Fibroblast of peridontal ligament (primary cell): ENCODE measurements around the gene ABI3BP.

Experiments
- DNase-seq: peaks from one replicate; pipeline ENCODE4 v3.0.0-alpha.2; 2010; ENCODE audit errors: extremely low read depth

ABI3BP gene

DNA sequence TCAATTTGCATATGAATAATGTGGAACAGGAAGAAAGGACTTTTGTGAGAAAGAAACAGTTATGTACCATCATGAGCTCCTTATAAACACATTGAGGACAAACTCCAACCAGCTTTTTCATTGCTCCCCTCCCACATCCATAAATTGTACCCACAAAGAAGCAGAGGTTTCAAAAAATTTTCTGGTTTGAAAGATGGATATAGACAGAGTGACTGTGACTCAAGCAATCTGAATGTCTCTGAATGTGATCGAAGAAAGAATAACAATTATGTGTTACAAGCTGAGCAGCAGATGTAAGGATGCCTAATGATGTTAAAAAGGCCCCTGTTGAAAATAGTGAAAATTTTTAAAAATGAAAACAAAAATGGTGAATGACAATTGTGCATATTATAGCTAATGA is 156.6 kb downstream of the ABI3BP start:
- no peak for DNase-seq

DNA sequence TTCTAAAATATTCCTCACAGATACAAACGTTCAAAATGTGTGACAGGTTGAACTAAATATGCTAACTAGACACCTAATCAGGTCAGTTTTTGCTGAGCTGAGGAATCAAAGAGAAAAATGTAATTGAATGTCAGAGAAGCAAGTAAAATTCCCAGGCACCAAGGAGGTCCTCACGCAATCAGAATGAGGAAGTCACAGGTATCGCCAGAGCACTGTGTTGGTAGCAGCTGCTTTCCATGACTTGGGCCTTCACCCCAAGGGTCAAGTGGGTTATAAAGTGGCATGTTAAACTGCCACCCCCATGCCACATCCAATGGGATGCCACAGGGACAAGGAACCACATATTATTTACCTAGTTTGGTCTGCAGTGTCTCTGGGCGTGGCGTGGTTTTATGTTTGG is 158.9 kb downstream of the ABI3BP start:
- DNase-seq, result no peak

DNA sequence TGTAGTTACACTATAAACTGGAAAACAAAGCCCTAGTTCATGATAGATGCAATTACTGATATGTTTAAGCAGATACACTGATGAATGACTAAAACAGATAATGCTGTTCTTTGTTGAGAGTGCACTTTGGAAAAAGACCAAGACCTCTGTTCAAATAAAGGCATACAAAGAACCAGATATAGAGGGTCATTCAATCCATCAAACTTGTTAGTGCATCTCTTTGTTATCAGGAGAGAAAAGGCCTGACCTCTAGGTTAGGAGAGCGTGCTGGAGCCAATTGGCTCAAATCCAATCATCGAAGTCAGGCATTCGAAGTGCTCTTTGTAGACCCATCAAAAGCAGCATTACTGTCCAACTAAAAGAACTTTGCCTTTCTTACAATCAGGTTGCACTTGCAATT is 159.7 kb downstream of the ABI3BP start:
- DNase-seq, result no peak

DNA sequence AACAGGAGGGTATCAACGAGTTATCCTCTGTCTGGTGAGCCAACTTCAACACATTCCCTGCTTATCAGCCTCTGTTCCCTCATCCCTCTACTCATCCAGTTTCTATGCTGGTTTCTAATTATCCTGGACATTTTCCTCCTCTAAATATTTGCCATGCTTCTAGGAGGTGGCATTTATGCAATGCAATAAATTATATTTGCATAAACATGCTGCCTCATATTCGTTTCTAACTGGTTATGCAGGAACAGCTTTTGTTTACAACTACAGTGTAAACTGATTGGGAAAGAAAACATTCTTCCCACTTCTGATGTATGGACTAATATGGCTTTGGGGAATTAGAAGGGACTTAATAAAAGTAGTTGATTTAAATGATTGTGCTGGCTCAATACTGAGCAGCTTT is 161.6 kb downstream of the ABI3BP start:
- DNase-seq, result no peak

DNA sequence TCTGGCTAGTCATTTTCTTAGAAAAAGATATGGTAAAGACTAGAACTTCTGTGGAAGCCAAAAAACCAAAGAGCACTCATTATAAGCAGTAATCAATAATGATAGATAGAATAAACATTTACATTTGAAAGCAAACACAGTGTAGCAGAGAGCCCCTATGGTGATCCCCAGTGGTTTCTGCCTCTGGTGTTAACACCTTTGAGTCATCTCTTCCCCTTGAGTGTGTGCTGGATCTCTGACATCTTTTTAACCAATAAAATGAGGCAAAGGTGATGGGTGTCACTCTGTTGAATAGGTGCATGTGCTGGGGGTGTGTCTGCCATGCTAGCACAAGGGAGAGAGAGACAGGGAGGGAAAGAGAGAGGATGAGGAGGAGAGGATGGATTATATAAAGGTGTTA is 162.3 kb downstream of the ABI3BP start:
- DNase-seq, result no peak

DNA sequence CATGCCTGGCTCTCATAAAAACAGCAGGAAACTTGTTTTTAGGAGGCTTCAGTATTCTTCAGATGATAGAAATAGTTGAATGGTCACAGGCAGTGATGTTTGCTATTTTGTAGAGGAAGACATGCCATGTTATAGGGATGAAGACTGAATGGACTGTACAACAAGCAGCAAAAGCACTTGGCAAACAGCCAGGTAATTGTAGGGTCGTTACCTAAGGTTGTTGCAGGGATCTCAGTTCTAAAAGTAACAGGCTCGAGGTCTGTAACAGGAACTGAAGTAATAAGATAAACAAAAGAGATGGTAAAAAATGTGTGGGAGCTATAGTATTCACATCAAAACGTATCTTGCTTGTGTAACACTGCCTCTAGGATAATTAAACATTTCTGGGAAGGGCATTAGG is 167.6 kb downstream of the ABI3BP start:
- DNase-seq, result no peak

DNA sequence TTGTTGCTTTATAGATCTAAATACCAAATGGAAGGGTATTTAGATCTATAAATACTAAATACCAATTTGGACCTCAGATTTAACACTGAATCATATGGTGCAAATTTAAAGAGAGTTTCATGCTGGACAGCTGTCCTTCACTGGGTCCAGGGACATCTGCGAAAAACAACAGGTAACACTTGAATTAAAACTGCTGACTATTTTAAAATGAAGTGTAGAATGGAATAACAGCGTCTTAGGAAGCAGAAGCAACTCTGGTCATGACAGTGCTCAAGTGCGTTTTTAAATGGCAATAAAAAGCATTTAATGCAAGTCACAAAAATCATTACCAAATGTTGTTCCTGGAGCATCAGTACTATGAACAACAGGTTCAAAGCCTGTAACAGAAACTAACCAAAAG is 177.6 kb downstream of the ABI3BP start:
- no peak for DNase-seq

DNA sequence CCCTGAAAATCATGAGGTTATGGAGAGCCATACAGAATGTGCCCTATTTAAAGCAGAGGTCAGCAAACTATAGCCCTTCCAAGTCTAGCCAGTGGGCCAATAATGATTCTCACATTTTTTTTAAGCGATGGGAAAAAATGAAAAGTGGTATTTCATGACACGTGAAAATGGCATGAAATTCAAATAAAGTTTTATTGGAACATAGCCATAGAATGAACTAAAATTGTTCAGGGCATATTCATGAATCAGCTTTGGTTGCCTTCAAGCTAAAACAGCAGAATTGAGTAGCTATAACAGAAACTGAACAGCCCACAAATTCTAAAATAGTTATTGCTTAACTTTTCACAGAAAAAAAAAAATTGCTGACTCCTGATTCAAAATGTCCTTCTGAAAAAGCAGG is 179.4 kb downstream of the ABI3BP start:
- peak; percentile 55 for DNase-seq

DNA sequence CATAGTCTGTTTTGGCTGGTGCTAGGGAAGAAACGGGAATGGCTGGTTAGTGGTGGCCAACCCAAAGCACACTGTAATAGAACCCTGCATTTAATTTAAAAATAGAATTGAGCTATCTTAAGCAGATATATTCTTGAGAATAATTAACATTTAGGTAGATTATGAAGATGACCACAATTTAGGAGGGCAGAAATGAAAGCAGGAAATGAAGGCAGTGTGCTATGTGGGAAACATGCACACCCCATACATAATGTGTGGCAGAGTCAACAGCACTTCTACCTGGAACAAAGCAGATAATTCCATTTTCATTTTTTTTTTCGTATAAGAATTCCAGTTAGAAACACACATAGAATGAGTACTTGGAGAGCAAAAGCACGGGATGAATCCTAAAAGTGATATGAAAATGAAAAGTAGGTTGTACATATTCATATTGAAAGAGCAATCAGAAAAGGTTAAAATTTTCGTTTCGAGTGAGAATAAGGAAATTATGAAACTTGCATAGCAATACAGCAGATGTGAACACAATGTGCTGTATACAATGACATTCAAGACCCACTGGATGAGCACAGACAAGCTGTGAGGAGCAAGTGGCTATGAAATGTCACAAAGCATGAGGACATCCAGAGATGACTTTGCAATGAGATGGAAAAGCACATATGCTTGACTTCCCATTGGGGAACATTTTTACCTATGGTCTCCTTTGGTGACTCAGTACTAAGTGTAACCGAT is 181.3 kb downstream of the ABI3BP start:
- DNase-seq, result no peak

DNA sequence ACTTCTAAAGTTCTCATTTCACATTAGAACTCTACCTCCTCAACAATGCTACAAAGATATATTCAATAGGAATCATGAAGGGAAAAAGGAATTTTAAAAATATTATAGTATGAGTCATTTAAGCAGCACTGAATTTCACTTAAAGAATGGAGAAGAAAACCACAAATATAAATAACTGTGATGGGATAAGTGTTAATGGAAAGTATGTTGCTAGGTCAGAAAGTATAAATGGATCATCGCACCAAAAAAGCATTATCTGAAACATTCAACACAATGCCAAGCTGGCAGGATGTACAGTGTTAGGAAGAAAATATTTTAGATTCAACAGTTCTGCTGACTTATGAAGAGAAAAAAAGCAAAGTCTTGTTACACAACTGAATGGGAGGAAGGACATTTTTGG is 182.6 kb downstream of the ABI3BP start:
- peak; percentile 93 for DNase-seq

DNA sequence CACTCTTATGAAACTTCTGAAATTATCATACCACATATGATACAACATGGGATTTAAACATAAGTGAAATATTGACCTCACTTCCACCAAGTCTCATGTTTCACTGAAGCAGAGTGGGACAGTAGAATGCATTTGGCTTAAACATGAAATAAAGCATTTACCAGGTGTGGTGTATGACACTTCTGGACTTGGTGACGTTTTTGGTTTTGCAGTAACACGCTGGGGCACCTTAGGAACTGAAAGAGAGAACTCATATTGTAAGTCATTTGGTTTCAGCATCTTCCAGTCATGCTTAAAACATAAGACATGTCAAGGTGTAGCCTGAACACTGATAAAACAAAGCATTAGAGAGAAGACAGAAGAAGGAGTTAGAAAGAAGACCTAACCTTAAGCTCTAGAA is 188.6 kb downstream of the ABI3BP start:
- DNase-seq, result no peak

DNA sequence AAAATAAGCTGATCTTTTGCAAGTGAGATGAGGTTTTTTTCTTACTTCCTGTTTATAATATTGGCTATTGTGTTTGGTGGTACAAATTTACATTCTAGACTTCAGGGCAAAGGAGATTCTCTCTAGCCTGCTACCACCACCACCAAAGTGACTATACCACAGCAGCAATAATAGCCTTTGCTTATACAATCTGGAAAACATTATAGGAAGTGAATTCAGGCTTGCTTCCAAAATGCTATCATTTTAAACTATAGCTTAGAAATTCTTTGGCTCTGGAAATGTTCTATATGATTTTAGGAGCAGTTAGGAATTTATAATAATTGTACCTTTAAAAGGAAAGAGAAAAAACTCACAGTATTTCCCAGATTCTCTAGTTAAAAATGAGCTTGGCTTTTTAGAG is 189.5 kb downstream of the ABI3BP start:
- DNase-seq, result no peak

DNA sequence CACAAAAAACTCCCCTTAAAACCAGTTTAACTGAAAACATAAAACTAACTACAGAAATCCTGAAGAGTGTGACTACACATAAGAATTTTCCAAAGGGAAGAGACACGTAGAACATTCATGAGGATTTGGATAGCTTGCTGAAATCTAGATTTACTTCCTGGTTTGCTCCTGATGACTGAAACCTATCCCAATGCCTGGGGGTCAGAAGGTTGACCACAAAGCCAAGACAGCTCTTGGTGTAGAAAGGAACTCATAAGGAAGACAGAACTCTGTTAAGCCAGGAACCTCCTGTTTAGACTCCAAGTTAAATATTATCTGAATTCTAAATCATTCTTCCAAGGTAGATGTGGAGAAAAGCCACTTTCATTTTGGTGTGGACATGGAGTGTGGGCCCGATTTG is 191.1 kb downstream of the ABI3BP start:
- DNase-seq, result peak; percentile 31

DNA sequence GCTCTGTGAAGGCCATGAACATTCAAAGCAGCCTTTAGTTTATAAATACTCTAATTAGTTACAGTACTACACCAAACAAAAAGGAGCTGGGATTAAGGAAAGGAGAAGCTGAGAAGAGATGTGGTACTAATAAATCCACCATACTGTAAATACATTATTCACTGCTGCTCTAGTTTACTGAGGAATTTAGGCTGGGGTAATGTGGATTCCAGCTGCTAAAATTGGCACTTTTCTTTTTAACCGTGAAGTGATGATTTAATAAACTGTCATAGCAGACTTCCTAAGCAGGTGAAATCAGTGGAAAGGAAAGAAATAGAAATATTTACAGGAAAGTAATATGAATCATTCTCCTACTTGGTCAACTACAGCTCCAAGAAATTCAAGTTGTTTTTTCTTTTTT is 195.2 kb downstream of the ABI3BP start:
- peak; percentile 43 for DNase-seq

DNA sequence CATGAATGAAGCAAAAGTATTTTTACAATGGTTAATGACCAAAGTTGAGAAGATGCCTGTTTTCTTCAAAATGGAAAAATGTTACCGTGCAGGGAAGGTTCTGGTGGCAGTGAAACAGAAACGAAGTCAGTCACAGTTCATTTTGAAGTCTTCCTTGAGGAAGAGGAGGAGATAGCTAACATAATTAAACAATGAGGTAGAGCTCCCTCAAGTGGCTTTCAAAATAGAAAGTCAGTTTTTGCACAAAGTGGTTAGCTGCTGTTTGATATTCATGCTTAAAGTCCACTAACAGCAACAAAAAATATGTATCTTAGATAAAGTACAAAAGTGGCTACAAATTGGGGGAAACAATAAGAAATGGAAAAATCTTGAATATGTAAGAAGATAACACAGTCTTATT is 196.7 kb downstream of the ABI3BP start:
- DNase-seq, result peak; percentile 56

DNA sequence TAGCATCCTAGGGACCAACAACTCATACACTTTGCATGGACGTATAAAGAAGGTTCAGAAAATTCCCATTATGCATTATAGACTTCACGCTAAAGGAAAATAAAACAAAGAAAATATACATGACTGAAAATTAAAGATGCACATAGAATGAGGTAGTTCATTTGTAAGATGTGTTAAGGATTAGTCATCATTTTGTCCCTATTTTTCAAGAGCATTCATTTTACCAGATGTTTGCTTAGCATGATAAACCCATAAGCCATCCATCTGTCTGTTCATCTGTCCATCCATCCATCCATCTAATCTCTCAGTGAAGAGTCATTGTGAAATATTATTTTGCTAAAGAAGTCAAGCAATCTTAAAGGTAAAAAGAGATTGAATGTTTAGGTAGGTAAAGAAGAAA is 203.6 kb downstream of the ABI3BP start:
- DNase-seq, result no peak

DNA sequence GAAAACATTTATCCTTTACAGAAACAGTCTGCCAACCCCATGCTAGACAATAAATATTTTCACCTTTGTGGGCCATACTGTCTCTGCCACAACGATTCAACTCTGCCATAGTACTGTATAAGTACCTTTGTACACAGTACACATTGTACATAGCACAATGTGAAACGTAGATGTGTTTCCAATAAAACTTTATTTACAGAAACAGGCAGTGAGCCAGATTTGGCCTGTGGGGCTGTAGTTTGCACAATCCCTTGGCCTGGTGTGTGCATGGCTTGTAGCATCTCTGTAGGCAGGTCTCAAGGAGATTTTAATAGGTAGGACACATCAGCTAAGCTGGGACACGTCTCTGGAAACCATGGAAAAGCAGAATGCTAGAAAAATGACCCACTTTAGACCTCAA is 209.6 kb downstream of the ABI3BP start:
- DNase-seq, result no peak

DNA sequence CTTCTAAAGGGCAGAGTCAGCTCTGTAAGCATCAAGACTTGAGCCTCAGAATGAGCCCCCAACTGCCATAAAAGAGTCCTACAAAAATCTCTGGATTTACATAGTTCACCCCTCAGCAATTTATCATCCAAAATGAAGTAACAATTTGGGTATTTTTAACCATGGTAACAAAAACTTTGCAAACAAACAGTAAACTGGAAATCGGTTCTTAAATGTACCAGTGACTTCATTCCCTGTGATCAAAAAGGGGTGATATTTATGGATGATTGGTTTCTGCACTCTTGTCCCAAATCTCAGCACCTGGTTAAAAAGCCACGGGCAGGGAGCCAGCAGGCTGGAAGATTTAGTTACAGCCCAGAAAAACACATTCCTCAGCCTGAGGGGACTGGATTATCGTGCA is 210.3 kb downstream of the ABI3BP start:
- peak; percentile 61 for DNase-seq

DNA sequence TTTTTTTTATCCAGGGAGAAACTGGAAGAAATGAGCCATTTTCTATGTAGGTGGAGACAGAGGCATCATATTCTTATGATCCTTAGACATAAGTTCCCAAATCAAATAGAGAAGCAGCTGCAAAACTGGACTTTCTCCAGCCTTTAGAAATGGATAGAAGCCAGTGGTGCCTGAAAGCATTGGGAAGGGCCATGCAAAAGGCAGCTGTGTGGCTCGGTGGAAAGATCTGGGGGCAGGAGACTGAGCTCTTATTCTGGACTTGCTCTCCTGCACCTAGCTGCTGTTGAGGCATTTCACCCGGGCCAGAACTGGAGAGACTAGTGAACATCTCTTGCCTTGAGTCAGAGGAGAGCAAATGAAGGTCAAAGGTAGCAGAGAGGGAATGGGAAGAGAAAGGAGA is 210.9 kb downstream of the ABI3BP start:
- peak; percentile 49 for DNase-seq

DNA sequence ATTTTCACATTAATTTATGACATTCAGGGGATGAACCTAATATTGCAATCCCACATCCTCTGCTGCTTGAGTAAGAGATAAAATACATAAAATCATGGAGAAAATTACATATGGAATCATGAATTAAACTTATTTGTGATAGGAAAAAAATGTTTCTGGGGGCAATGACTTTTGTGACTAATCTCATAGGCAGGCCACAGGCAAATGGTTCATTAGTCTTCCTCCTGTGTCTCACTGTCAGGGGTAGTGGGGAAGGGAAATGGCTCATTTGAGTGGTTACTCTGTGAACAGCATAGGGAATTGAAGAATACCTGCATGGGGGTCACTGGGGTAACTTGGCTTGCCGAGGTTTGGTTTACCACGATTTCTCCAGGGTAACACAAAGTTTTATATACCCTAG is 211.9 kb downstream of the ABI3BP start:
- no peak for DNase-seq

DNA sequence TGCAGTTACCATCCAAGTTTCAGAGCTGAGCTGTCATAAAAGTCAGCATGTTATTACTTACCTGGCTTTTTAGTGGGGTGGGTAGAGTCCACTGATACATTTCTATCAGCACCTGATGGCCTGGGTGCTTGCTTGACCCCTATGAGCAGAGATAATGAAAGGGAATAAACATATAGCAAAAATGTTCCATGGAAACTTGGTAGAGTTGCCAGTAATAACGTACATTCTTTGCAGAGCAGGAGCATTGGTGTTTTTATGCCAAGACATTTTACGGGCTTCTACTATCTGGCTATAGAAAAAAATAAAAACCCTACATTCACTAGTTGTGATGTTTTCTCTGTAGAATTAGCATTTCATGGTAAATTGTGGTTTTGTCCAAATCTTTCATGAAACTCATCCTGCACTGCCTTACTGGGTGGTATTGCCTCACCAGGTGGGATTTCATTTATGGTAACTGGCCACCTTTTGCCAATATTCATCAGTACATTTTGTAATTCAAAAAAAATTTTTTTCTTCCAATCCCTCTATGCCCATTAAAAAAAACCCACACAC is 213.1 kb downstream of the ABI3BP start:
- DNase-seq, result no peak

DNA sequence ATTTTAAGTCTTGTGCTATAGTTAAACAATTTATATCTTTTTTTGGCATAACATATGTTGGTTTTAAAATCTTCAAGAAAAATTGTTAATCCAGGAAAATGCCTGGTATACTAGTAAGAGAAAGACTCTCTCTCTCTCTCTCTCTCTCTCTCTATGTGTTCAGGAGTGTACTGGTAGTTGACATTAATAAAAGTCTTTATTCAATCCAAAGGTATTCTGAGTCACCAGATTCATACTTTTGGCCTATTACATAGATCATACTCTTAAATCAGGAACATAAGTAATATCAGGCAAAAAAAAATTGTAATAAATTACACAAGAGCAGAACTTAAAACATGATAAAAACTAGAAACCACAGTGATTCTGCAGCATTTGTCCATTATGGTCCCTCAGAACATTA is 213.7 kb downstream of the ABI3BP start:
- DNase-seq, result no peak

DNA sequence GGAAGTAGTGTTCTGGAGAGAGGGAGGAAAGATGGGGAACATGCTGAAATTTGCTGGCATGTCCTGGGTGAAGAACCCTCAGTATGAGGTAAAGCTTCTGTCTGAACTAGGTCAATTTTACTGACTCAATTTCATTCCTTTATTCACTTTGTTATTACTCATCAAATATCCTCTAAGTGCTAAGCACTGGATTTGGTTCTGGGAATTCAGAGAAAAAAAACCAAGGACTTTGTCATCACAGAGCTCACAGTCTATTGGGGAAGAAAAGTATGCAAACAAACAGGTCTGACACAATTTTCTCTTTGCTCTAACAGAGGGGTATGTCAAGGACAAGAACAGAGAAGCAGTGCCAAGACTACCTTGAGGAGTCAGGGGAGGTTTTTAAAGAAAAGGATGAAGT is 215.9 kb downstream of the ABI3BP start:
- DNase-seq, result peak; percentile 52

DNA sequence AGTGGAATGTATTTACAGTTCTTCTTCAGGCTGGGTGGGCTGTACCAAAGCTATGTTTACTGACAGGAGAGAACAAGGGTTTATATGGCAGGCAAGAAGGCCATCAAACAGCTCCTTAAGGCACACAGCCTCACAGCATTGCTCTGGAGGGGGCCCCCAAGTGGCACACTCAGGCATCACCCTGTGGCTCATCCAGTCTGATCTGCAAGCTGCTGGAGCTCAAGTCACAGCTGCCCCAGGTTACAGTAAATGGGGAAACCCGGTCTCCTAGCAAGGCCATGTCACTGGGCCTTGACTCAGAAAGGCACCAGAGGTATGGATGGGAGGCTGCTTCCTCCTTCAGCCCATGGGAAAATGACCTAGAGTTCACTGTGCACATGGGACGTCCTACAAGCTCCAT is 216.5 kb downstream of the ABI3BP start:
- no peak for DNase-seq
